HuH-7.5 (cell line): ENCODE results near the gene FBXW7.
"Not testable (repeated sequence)": the region's sequence is repeated elsewhere in the genome, so short reads cannot be mapped to it uniquely, and the experiment has no call there.

Source experiments
- DNase-seq: peaks from one replicate; pipeline ENCODE4 v3.0.0; 2011; ENCODE audit warnings: low spot score

FBXW7 gene

GRCh38 chr4:152544533-152544932 is 8.6 kb upstream of the FBXW7 start:
- not testable (repeated sequence) for DNase-seq

- DNase-seq: no peak
Measured at GRCh38 chr4:152540941-152541340, 5.0 kb upstream of the FBXW7 start.

GRCh38 chr4:152540293-152540674 is 4.4 kb upstream of the FBXW7 start:
- no peak for DNase-seq

- DNase-seq: no peak
Measured at GRCh38 chr4:152539556-152540292, 3.8 kb upstream of the FBXW7 start.

- no peak for DNase-seq
Measured at GRCh38 chr4:152537881-152538280, 2.0 kb upstream of the FBXW7 start.

GRCh38 chr4:152536545-152537182 is 772 bp upstream of the FBXW7 start:
- DNase-seq: peak; percentile 31

GRCh38 chr4:152535360-152535902 is 461 bp downstream of the FBXW7 start:
- no peak for DNase-seq

- no peak for DNase-seq
Measured at GRCh38 chr4:152534541-152535359, 1.1 kb downstream of the FBXW7 start.

- no peak for DNase-seq
Measured at GRCh38 chr4:152531479-152531878, 4.4 kb downstream of the FBXW7 start.

- no peak for DNase-seq
Measured at GRCh38 chr4:152530600-152530999, 5.3 kb downstream of the FBXW7 start.

- DNase-seq: no peak
Measured at GRCh38 chr4:152529880-152530279, 6.0 kb downstream of the FBXW7 start.

- no peak for DNase-seq
Measured at GRCh38 chr4:152528060-152528459, 7.8 kb downstream of the FBXW7 start.

- no peak for DNase-seq
Measured at GRCh38 chr4:152525878-152526277, 10.0 kb downstream of the FBXW7 start.

- no peak for DNase-seq
Measured at GRCh38 chr4:152524427-152524826, 11.5 kb downstream of the FBXW7 start.

- no peak for DNase-seq
Measured at GRCh38 chr4:152523731-152524130, 12.2 kb downstream of the FBXW7 start.

- no peak for DNase-seq
Measured at GRCh38 chr4:152522754-152523153, 13.1 kb downstream of the FBXW7 start.

GRCh38 chr4:152522245-152522644 is 13.6 kb downstream of the FBXW7 start:
- DNase-seq: no peak

- no peak for DNase-seq
Measured at GRCh38 chr4:152516156-152516555, 19.7 kb downstream of the FBXW7 start.

GRCh38 chr4:152515678-152516077 is 20.2 kb downstream of the FBXW7 start:
- no peak for DNase-seq

- no peak for DNase-seq
Measured at GRCh38 chr4:152514356-152514755, 21.5 kb downstream of the FBXW7 start.

GRCh38 chr4:152513078-152513477 is 22.8 kb downstream of the FBXW7 start:
- DNase-seq: no peak

- no peak for DNase-seq
Measured at GRCh38 chr4:152512483-152512882, 23.4 kb downstream of the FBXW7 start.
